TTC549 (cell line): ENCODE measurements around the gene RBM23.

Experiments used
- FAIRE-seq: peaks from 2 replicates; lab custom pipeline; 2012; peaks lifted over from hg19 to GRCh38; lab: Jason Lieb, UNC

Gene RBM23

DNA sequence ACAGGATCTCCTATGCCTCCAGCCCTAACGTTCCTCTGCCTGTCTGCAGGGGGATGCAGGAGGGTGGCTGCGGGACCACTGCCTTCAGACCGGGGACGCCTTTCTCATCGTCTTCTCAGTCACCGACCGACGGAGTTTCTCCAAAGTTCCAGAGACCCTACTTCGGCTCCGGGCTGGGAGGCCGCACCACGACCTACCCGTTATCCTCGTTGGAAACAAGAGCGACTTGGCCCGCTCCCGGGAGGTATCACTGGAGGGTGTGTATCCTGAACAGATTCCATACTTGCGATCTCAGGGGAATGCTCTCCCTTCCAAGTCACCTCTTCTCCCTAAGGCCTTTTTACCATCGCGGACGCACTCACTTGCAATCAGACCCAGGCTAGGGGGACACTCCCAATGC, 33.0 kb downstream of the RBM23 start:
- no peak for FAIRE-seq

GRCh38 chr14:22884738-22885523, 34.0 kb downstream of the RBM23 start:
- FAIRE-seq, result no peak

- FAIRE-seq, result no peak
These were observed 34.7 kb downstream of the RBM23 start for GRCh38 chr14:22884076-22884737.

DNA sequence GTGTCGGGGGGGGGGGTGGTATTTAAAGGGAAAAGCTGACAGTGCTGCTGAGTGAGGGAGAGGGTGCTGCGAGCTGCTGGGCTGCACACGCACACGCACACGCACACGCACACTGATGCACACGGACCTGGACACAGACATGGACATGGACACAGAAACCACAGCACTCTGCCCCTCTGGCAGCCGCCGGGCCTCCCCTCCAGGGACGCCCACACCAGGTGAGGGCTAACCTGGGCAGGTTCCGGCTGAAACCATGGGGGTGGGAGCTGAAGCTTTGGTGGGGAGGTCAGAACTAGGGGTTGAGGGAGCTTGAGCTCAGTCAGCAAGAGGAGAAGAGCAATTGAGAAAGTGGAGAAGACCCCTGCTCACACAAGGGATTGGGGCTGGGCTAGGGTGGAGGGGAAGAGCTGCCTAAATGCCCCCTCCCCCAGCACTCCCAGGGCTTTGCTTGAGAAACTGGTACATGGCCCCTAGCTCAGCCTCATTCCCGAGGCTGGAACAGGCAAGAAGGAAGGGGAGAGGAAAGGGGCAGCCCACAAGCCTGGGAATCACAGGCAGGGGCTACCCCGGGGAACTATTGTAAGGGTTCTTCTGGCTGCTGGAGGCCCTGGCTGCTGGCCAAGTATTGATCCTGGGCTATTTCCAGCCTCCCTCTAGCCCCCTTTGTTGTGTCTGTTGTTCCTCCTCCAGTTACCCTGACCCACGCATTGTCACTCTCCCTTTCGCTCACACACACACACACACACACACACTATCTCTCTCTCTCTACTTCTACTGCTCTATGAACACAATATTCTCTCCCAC, 35.6 kb downstream of the RBM23 start, which contains the start of gene REM2:
Gene REM2 (plus strand): TSS at position 50 of the 804 bp plus-strand sequence. CDS start 66 bp downstream, at position 116.
- no peak for FAIRE-seq

GRCh38 chr14:22882529-22883172, 36.3 kb downstream of the RBM23 start:
- no peak for FAIRE-seq

DNA sequence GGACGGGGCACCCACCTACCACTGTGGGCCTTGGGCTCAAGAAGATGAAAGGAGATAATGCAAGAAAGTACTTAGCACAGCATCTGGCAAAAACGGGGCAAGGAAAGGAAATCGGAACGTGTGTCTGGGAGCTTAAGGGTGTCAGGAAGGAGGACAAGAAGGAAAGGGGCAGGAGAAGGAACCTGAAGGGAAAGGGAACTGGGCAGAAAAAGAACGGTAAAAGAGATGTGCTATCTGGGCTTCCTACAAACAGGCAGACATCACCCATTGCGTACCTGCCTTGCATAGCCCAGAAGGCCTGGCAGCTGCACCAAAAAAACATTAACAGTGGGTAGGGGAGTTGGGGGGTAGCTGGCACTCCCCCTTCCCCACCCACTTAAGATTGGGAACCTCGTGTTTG, 36.9 kb downstream of the RBM23 start:
- FAIRE-seq, result no peak

GRCh38 chr14:22878271-22879246, 40.4 kb downstream of the RBM23 start:
- no peak for FAIRE-seq

DNA sequence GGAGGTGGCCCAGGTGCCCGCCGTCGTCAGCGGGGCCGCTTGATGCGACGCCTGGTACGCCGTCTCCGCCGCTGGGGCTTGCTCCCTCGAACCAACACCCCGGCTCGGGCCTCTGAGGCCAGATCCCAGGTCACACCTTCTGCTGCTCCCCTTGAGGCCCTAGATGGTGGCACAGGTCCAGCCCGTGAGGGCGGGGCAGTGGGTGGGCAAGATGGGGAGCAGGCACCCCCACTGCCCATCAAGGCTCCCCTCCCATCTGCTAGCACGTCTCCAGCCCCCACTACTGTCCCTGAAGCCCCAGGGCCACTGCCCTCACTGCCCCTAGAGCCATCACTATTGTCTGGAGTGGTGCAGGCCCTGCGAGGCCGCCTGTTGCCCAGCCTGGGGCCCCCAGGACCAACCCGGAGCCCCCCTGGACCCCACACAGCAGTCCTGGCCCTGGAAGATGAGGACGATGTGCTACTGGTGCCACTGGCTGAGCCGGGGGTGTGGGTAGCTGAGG, 41.9 kb downstream of the RBM23 start:
- no peak for FAIRE-seq

GRCh38 chr14:22875748-22876319, 43.1 kb downstream of the RBM23 start:
- no peak for FAIRE-seq

GRCh38 chr14:22875003-22875747, 43.8 kb downstream of the RBM23 start:
- no peak for FAIRE-seq

- no peak for FAIRE-seq
These were observed 46.0 kb downstream of the RBM23 start for GRCh38 chr14:22872833-22873520.

DNA sequence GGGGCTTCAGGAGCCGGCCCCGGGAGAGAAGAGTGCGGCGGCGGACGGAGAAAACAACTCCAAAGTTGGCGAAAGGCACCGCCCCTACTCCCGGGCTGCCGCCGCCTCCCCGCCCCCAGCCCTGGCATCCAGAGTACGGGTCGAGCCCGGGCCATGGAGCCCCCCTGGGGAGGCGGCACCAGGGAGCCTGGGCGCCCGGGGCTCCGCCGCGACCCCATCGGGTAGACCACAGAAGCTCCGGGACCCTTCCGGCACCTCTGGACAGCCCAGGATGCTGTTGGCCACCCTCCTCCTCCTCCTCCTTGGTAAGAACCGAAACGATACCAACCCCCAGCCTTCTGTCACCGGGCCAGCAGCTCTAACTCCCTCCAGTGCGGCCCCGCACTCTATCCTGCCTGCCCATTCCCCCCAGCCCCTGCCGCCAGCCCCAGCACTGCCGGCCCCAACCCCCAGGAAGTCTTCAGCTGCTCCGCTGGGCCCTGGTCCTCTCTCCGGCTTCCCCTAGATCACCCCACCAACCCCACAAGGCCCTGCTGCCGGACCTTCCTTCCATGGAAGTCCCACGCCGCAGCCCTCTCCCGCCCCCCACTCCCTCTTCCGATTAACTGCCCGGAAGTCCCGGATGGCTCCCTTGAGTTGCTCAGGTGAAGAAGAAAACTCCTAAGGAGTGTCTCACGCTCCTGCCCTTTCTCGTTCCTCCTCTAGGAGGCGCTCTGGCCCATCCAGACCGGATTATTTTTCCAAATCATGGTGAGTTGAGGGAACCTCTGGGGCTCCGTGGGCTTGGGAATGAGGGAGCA, 46.7 kb downstream of the RBM23 start:
- no peak for FAIRE-seq

DNA sequence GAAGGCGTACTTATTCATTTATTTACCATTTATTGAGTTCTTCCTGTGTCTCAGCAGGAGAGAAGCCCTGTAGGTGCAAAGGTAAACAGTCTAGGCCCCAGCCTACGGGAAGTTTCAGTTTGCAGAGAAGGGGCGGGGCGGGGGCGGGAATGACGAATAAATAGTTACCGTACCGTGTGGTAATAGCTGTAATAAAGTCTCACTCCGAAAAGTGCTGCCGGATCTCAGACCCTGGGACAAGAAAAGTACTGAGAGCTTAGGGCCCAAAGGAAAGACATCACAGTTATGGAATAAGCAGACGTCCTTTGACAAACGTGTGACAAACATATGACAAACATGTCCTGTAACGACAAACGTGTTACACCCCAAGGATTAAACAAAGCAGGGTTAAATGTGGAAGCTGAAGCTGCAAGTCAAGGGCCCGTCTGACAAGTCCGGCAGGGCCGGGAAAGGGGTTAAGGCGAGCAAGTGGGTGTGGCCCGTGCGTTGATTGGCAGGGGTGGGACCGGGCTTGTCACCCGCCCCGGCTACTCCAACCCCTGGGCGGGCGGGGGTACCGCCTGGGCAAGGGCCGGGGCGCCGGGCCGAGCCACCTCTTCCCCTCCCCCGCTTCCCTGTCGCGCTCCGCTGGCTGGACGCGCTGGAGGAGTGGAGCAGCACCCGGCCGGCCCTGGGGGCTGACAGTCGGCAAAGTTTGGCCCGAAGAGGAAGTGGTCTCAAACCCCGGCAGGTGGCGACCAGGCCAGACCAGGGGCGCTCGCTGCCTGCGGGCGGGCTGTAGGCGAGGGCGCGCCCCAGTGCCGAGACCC, 47.5 kb downstream of the RBM23 start, which contains the start of gene LRP10:
Gene LRP10 (plus strand): TSS at position 517 of the 809 bp plus-strand sequence. CDS start 564 bp downstream, outside the sequence.
- no peak for FAIRE-seq

DNA sequence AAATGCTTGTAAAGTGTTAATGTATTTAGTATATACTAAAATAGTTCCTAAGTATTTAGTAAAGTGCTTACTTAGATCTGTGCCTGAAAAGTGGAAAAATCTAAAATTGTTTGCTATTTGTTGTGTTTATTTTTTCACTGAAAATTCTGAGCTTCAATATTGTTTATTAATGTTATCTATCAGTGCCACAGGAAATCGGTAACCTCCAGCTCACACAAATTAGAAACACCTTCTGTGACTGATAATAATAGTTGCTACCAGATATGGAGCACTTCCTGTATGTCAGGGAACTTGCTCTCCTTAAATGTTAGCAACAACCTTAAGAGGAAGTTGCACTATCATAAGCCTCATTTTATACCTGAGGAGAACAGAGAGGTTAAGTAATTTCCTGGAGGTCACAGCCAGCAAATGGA, 48.1 kb downstream of the RBM23 start:
- FAIRE-seq, result no peak

GRCh38 chr14:22866874-22867273, 52.1 kb downstream of the RBM23 start:
- FAIRE-seq, result no peak

- no peak for FAIRE-seq
These were observed 53.2 kb downstream of the RBM23 start for GRCh38 chr14:22865424-22866405.
